Fibroblast of lung (primary cell): ENCODE data around the gene EXOC6B.

Source experiments
- CTCF ChIP-seq, 2 donors: IDR thresholded peaks in 1 of 2; conservative IDR thresholded peaks in 1 of 2; 1 replicate in 1 of 2; 2 replicates in 1 of 2; pipeline ENCODE4 v1.5.1; 2011 to 2012; ENCODE audit warnings: low read length in 2 of 2, control low read depth in 1 of 2, inconsistent platforms in 1 of 2, low read depth in 1 of 2, mild to moderate bottlenecking in 1 of 2
- EZH2 ChIP-seq: IDR thresholded peaks from 2 replicates; pipeline ENCODE4 v1.5.1; 2012; ENCODE audit warnings: low read length, control low read depth, mild to moderate bottlenecking; ENCODE audit errors: missing control alignments

- TF ChIP-seq CTCF (conservative IDR thresholded peaks at IDR 0.05 in 1 of 2, IDR thresholded peaks at IDR 0.05 in 1 of 2; ENCODE audit: low read depth in 1 of 2, low read length in 2 of 2) (no peak), EZH2 (no peak)
These were observed 674.9 kb downstream of the EXOC6B start for GRCh38 chr2:72150861-72151356.
